Endothelial cell of umbilical vein (primary cell): Measurements from ENCODE around the gene DSP. TPM values are rescaled to one million over a fixed set of nuclear protein-coding genes. Genes with fewer than 3 reads are reported as not detected.

ENCODE experiments used
- BruUV-seq: library from RNA; stranded (reverse); fragments of 400-500 nt; replicated peaks from 2 replicates; lab custom pipeline; 2021; lab: Mats Ljungman, UMichigan
- CTCF ChIA-PET: fragments of 300-600, 350-600 bp; sonication (Branson Sonifier 250); formaldehyde crosslinking; loops from one replicate; lab custom pipeline; 2021; ENCODE audit warnings: antibody characterized with exemption, inconsistent platforms; lab: Charles Lee
- POLR2A ChIA-PET: fragments of 300-600, 350-600 bp; sonication (Branson Sonifier 250); formaldehyde crosslinking; loops from one replicate; lab custom pipeline; 2021; ENCODE audit warnings: antibody characterized with exemption, inconsistent platforms; lab: Charles Lee
- DNase-seq: peaks from one replicate; pipeline ENCODE4 v3.0.0-alpha.2; 2011; ENCODE audit warnings: low read depth, low spot score
- FAIRE-seq: peaks from 2 replicates; lab custom pipeline; 2011; peaks lifted over from hg19 to GRCh38; lab: Jason Lieb, UNC
- H2AFZ ChIP-seq: 2 replicates; pipeline ENCODE4 v1.6.0; 2012; ENCODE audit warnings: low read depth, low read length, control low read depth, inconsistent platforms
- H3K27ac ChIP-seq: 2 replicates; pipeline ENCODE4 v1.5.1; 2011; ENCODE audit warnings: low read depth, mild to moderate bottlenecking, control low read depth, low read length, moderate library complexity; ENCODE audit not compliant: insufficient read depth
- H3K27me3 ChIP-seq, 2 experiments: 2 replicates each; pipeline versions ENCODE4 v1.6.0 to v1.6.1; 2011; ENCODE audit warnings: low read length in 2 of 2, mixed read lengths in 1 of 2; ENCODE audit not compliant: control insufficient read depth in 2 of 2, insufficient read depth in 2 of 2
- H3K36me3 ChIP-seq, 2 experiments: 2 replicates in 1 of 2; 3 replicates in 1 of 2; pipeline ENCODE4 v1.5.1; 2011; ENCODE audit warnings: low read length in 2 of 2, mild to moderate bottlenecking in 1 of 2, moderate library complexity in 1 of 2; ENCODE audit not compliant: control insufficient read depth in 2 of 2, insufficient read depth in 2 of 2; ENCODE audit errors: extremely low read depth in 1 of 2
- H3K4me1 ChIP-seq: 3 replicates; pipeline ENCODE4 v1.5.1; 2011; ENCODE audit warnings: mild to moderate bottlenecking, low read length; ENCODE audit not compliant: control insufficient read depth, insufficient read depth; ENCODE audit errors: extremely low read depth
- H3K4me2 ChIP-seq: 2 replicates; pipeline ENCODE4 v1.6.1; 2011; ENCODE audit warnings: low read length, control low read depth, mixed read lengths; ENCODE audit not compliant: insufficient read depth
- H3K4me3 ChIP-seq, 3 experiments: fragments of 200-600 bp in 1 of 3; sonication (generic), shearing (Covaris generic) in 1 of 3; replicated peaks in 1 of 3; 2 replicates each; pipeline ENCODE4 v1.5.1; 2011 to 2016; ENCODE audit warnings: control low read depth in 3 of 3, low read length in 3 of 3, mild to moderate bottlenecking in 2 of 3, inconsistent platforms in 1 of 3, low read depth in 1 of 3, moderate library complexity in 1 of 3; ENCODE audit not compliant: insufficient read depth in 1 of 3
- H3K79me2 ChIP-seq: 2 replicates; pipeline ENCODE4 v1.6.0; 2012; ENCODE audit warnings: low read length, inconsistent platforms; ENCODE audit not compliant: control insufficient read depth, insufficient read depth
- H3K9ac ChIP-seq: replicated peaks from 2 replicates; pipeline ENCODE3; 2011; ENCODE audit warnings: low read length, control low read depth; ENCODE audit not compliant: insufficient read depth; ENCODE audit errors: extremely low read depth
- H3K9me1 ChIP-seq: replicated peaks from 3 replicates; pipeline ENCODE4 v1.6.0; 2011; ENCODE audit warnings: mild to moderate bottlenecking, low read length; ENCODE audit not compliant: control insufficient read depth, insufficient read depth; ENCODE audit errors: extremely low read depth
- H3K9me3 ChIP-seq: replicated peaks from 2 replicates; pipeline ENCODE4 v1.5.1; 2012; ENCODE audit warnings: low read length, inconsistent platforms; ENCODE audit not compliant: control insufficient read depth, insufficient read depth
- H4K20me1 ChIP-seq: replicated peaks from 2 replicates; pipeline ENCODE3; 2011; ENCODE audit warnings: mild to moderate bottlenecking, low read length; ENCODE audit not compliant: control insufficient read depth, insufficient read depth; ENCODE audit errors: extremely low read depth
- EZH2 ChIP-seq: IDR thresholded peaks from 2 replicates; pipeline ENCODE4 v1.6.1; 2012; ENCODE audit warnings: borderline replicate concordance, low read depth, mild to moderate bottlenecking, moderate library complexity, low read length, inconsistent platforms; ENCODE audit not compliant: severe bottlenecking
- FOS ChIP-seq: IDR thresholded peaks from 2 replicates; pipeline ENCODE4 v1.6.1; 2011; ENCODE audit warnings: mild to moderate bottlenecking, low read length, moderate library complexity, borderline replicate concordance; ENCODE audit not compliant: insufficient read depth
- GATA2 ChIP-seq: IDR thresholded peaks from 2 replicates; pipeline ENCODE4 v1.7.0; 2011; ENCODE audit warnings: low read depth, mild to moderate bottlenecking, moderate library complexity, mixed read lengths, low read length; ENCODE audit not compliant: insufficient read length, insufficient read depth
- JUN ChIP-seq: IDR thresholded peaks from 2 replicates; pipeline ENCODE4 v1.6.1; 2011; ENCODE audit warnings: borderline replicate concordance, low read depth; ENCODE audit not compliant: insufficient read length, insufficient read depth
- MYC ChIP-seq: IDR thresholded peaks from one replicate; pipeline ENCODE4 v1.6.1; 2011; ENCODE audit warnings: mild to moderate bottlenecking, low read depth, low read length
- POLR2A ChIP-seq: IDR thresholded peaks from 2 replicates; pipeline ENCODE4 v1.6.1; 2012; ENCODE audit warnings: low read depth, mild to moderate bottlenecking, control low read depth, low read length
- POLR2AphosphoS5 ChIP-seq: IDR thresholded peaks from 2 replicates; pipeline ENCODE4 v1.6.1; 2012; ENCODE audit warnings: low read depth, mild to moderate bottlenecking, control low read depth, low read length, moderate library complexity; ENCODE audit not compliant: insufficient read depth
- dilution Hi-C: fragments of 300-500 bp; cut with MboI; formaldehyde crosslinking; loops from one replicate; pipeline ENCODE4 v1.15.0; 2019; ENCODE audit warnings: low sequenced_read_pairs; ENCODE audit not compliant: extremely low pct_ligation_motif_present
- intact Hi-C: fragments of 100-400 bp; cut with micrococcal nuclease; formaldehyde crosslinking; loops from one replicate; pipeline ENCODE4 v1.10.0; 2022
- polyA plus RNA-seq, 4 experiments: library from polyadenylated mRNA; depleted of rRNA in 3 of 4; stranded (reverse) in 3 of 4; unstranded in 1 of 4; fragments of >200 nt; gene quantifications; 2 replicates each; pipeline versions ENCODE4 v1.2.1 to v1.2.3, GENCODE V29; 2011 to 2012; ENCODE audit warnings: missing spikeins in 1 of 4
- total RNA-seq: library from RNA; stranded (reverse); gene quantifications from 2 replicates; pipeline ENCODE4 v1.2.3, GENCODE V29; 2021
- TF ChIP-seq, protein P1 (sequence below), 2 donors: IDR thresholded peaks; 1 replicate in 1 of 2; 2 replicates in 1 of 2; pipeline ENCODE4 v1.5.1; 2011; ENCODE audit warnings: low read length in 2 of 2, mild to moderate bottlenecking in 2 of 2, moderate library complexity in 2 of 2, control low read depth in 1 of 2, inconsistent platforms in 1 of 2, low read depth in 1 of 2; ENCODE audit not compliant: insufficient read depth in 1 of 2; ENCODE audit errors: extremely low read depth in 1 of 2
- TF ChIP-seq, protein P2 (sequence below): IDR thresholded peaks from 2 replicates; pipeline ENCODE4 v1.6.1; 2011; ENCODE audit not compliant: insufficient read depth, insufficient read length

The DSP gene
- total and polyA plus RNA-seq, 2 donors (not counting 3 experiments of a cell fraction or from before 2014, with no cell fraction given), result 0.03 to 0.77 TPM

DNA sequence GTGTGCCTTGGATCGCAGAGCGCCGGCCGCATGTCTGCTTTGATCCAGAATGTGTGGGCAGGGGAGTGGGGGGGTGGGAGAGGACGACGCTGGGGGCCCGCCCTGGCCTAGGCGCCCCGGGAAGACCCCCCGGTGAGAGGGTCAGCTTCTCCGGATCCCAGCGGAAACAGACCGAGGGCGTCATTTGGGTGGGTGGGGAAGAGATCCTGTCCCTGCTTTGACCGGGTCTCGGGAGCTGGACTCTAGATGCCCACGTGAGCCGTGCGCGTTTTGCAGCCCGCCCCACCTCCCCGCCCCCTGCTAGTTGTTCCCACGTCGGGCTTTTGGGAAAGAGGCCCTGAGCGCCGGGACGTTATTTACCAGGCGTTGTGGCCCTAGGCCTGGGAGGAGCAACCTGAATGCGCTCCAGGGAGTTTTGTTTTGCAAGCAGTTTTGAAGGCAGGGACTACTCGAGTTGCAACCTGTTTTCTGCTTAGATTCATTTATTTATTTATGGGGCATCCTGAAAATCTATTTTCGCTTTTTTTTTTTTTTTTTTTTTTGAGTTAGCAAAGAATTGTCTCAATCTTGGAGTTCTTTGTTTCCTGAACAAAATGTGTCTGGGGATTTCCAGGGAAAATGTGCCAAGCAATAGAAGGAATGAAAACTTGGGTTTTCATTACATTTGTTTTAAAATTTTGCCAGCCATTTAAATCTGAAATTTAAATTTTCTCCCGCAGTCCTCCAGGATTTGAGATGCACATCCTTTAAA is 1.6 kb downstream of the DSP start:
- Histone ChIP-seq H3K9ac (no peak overlapping the region), H4K20me1 (no peaks in the 10 kb centered on the region), H3K4me2 (peak overlapping the region; percentile 68), H3K4me1 (peaks cover 10% of the 10 kb centered on the region), H3K27me3 (peaks cover 43 to 80% of the 10 kb centered on the region in 2 experiments), H3K36me3 (no peaks in the 10 kb centered on the region), H3K79me2 (no peaks in the 10 kb centered on the region), H3K4me3 (peak overlapping the region; percentile 34 to 47 (median 37)), H2AFZ (peak overlapping the region; percentile 82), H3K27ac (no peak overlapping the region), H3K9me1 (no peaks in the 10 kb centered on the region), H3K9me3 (no peaks in the 10 kb centered on the region)
- no peak for FAIRE-seq
- intact Hi-C loops (no loop called here), dilution Hi-C loops (no loop called here)
- no peak for TF ChIP-seq EZH2
- TF ChIP-seq, protein P1, sequence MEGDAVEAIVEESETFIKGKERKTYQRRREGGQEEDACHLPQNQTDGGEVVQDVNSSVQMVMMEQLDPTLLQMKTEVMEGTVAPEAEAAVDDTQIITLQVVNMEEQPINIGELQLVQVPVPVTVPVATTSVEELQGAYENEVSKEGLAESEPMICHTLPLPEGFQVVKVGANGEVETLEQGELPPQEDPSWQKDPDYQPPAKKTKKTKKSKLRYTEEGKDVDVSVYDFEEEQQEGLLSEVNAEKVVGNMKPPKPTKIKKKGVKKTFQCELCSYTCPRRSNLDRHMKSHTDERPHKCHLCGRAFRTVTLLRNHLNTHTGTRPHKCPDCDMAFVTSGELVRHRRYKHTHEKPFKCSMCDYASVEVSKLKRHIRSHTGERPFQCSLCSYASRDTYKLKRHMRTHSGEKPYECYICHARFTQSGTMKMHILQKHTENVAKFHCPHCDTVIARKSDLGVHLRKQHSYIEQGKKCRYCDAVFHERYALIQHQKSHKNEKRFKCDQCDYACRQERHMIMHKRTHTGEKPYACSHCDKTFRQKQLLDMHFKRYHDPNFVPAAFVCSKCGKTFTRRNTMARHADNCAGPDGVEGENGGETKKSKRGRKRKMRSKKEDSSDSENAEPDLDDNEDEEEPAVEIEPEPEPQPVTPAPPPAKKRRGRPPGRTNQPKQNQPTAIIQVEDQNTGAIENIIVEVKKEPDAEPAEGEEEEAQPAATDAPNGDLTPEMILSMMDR (IDR thresholded peaks at IDR 0.05; ENCODE audit: extremely low read depth in 1 of 2, insufficient read depth in 1 of 2, low read depth in 1 of 2, low read length in 2 of 2), result no peak
- TF ChIP-seq GATA2, result no peak
- no peak for TF ChIP-seq MYC
- no peak for TF ChIP-seq JUN
- TF ChIP-seq FOS, result no peak
- no peak for TF ChIP-seq POLR2A
- TF ChIP-seq POLR2AphosphoS5, result no peak
- TF ChIP-seq, protein P2, sequence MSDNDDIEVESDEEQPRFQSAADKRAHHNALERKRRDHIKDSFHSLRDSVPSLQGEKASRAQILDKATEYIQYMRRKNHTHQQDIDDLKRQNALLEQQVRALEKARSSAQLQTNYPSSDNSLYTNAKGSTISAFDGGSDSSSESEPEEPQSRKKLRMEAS, result no peak
- DNase-seq, result no peak
- BruUV-seq, result no TSS peak
- CTCF ChIA-PET, result no interaction called here
- POLR2A ChIA-PET, result no interaction called here
